SU-DHL-6 (cell line): ENCODE results near the gene TTN.

Experiments
- H2AFZ ChIP-seq: fragments of 200-600 bp; sonication (generic); 2 replicates; pipeline ENCODE4 v1.6.1; 2014; ENCODE audit warnings: low read depth, mild to moderate bottlenecking, moderate library complexity, mixed read lengths, antibody characterized with exemption, low read length; ENCODE audit not compliant: severe bottlenecking
- H3F3A ChIP-seq: fragments of 200-600 bp; shearing (Covaris generic); 2 replicates; pipeline ENCODE4 v1.6.0; 2016; ENCODE audit warnings: antibody characterized with exemption, mild to moderate bottlenecking; ENCODE audit not compliant: insufficient read depth
- H3K27ac ChIP-seq: fragments of 200-600 bp; sonication (generic); 2 replicates; pipeline ENCODE4 v1.5.1; 2016; ENCODE audit warnings: low read depth, mild to moderate bottlenecking, low read length, moderate library complexity, mixed read lengths
- H3K27me3 ChIP-seq: fragments of 200-600 bp; sonication (generic), shearing (Covaris generic); 2 replicates; pipeline ENCODE4 v1.6.0; 2014; ENCODE audit warnings: mild to moderate bottlenecking, low read length
- H3K36me3 ChIP-seq: fragments of 200-600 bp; sonication (generic); 2 replicates; pipeline ENCODE4 v1.6.1; 2014; ENCODE audit warnings: mild to moderate bottlenecking, low read length, mixed read lengths
- H3K4me2 ChIP-seq: fragments of 300-600, 200-600 bp; shearing (Covaris generic), sonication (generic); 2 replicates; pipeline ENCODE4 v1.6.0; 2014; ENCODE audit warnings: low read length, low read depth, mild to moderate bottlenecking; ENCODE audit not compliant: poor library complexity, severe bottlenecking
- H3K4me3 ChIP-seq: fragments of 200-600 bp; sonication (generic); 2 replicates; pipeline ENCODE4 v1.5.1; 2014; ENCODE audit warnings: antibody characterized with exemption, low read length, mild to moderate bottlenecking, mixed read lengths; ENCODE audit not compliant: insufficient read depth, poor library complexity, severe bottlenecking
- H3K79me2 ChIP-seq: fragments of 200-600 bp; sonication (generic); 2 replicates; pipeline ENCODE4 v1.6.1; 2014; ENCODE audit warnings: mild to moderate bottlenecking, low read length, moderate library complexity; ENCODE audit not compliant: insufficient read depth
- H3K9ac ChIP-seq: fragments of 200-600 bp; sonication (generic); 2 replicates; pipeline ENCODE4 v1.7.0; 2014; ENCODE audit warnings: mild to moderate bottlenecking, low read length
- H3K9me2 ChIP-seq: fragments of 200-600 bp; sonication (generic); replicated peaks from 2 replicates; pipeline ENCODE4 v1.6.1; 2014; ENCODE audit warnings: low read length; ENCODE audit not compliant: insufficient read depth
- H3K9me3 ChIP-seq: fragments of 200-600 bp; sonication (generic); 2 replicates; pipeline ENCODE4 v1.6.1; 2014; ENCODE audit warnings: low read length, mixed read lengths; ENCODE audit not compliant: insufficient read depth
- H4K20me1 ChIP-seq: fragments of 200-600 bp; sonication (generic); 2 replicates; pipeline ENCODE4 v1.6.1; 2014; ENCODE audit warnings: low read depth, mild to moderate bottlenecking, antibody characterized with exemption, low read length, moderate library complexity, mixed read lengths
- EZH2phosphoT487 ChIP-seq: fragments of 200-600 bp; sonication (generic), shearing (Covaris generic); conservative IDR thresholded peaks from 2 replicates; pipeline ENCODE4 v1.6.1; 2018; ENCODE audit warnings: mild to moderate bottlenecking, antibody characterized with exemption, low read length, moderate library complexity, mixed read lengths
- TF ChIP-seq, protein P1 (sequence below): fragments of 200-600 bp; sonication (generic); IDR thresholded peaks from one replicate; pipeline ENCODE4 v1.5.1; 2017; ENCODE audit warnings: antibody characterized with exemption, mild to moderate bottlenecking, low read length, moderate library complexity; ENCODE audit not compliant: insufficient read depth, poor library complexity, severe bottlenecking

TTN gene

DNA sequence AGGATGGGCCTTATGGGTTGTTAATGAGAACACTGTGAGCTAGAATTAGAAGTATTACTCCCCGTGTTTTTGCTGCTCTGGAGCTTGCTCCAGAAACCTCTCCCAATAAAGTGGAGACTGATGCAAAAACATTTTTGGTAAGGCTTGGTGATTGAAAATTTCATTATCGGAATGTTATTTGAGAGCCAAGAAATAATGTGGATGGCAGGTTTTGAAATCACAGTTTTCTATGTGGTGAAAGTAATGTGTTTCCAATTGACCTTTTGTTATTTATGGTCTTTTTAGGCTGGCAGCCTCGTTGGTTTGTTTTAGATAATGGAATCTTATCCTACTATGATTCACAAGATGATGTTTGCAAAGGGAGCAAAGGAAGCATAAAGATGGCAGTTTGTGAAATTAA, 321.9 kb downstream of the TTN start:
- Histone ChIP-seq H3K4me3 (no peak overlapping the region), H3K27me3 (no peaks in the 10 kb centered on the region), H4K20me1 (no peaks in the 10 kb centered on the region), H2AFZ (no peak overlapping the region), H3K9ac (no peak overlapping the region), H3K9me3 (no peaks in the 10 kb centered on the region), H3K9me2 (no peaks in the 10 kb centered on the region), H3K4me2 (no peak overlapping the region), H3K36me3 (no peaks in the 10 kb centered on the region), H3K79me2 (peaks cover 46% of the 10 kb centered on the region), H3K27ac (no peak overlapping the region), H3F3A (peaks cover 5% of the 10 kb centered on the region; the same call in 1 of the 2 replicates)
- TF ChIP-seq, protein P1, sequence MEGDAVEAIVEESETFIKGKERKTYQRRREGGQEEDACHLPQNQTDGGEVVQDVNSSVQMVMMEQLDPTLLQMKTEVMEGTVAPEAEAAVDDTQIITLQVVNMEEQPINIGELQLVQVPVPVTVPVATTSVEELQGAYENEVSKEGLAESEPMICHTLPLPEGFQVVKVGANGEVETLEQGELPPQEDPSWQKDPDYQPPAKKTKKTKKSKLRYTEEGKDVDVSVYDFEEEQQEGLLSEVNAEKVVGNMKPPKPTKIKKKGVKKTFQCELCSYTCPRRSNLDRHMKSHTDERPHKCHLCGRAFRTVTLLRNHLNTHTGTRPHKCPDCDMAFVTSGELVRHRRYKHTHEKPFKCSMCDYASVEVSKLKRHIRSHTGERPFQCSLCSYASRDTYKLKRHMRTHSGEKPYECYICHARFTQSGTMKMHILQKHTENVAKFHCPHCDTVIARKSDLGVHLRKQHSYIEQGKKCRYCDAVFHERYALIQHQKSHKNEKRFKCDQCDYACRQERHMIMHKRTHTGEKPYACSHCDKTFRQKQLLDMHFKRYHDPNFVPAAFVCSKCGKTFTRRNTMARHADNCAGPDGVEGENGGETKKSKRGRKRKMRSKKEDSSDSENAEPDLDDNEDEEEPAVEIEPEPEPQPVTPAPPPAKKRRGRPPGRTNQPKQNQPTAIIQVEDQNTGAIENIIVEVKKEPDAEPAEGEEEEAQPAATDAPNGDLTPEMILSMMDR = no peak
- TF ChIP-seq EZH2phosphoT487 = no peak

DNA sequence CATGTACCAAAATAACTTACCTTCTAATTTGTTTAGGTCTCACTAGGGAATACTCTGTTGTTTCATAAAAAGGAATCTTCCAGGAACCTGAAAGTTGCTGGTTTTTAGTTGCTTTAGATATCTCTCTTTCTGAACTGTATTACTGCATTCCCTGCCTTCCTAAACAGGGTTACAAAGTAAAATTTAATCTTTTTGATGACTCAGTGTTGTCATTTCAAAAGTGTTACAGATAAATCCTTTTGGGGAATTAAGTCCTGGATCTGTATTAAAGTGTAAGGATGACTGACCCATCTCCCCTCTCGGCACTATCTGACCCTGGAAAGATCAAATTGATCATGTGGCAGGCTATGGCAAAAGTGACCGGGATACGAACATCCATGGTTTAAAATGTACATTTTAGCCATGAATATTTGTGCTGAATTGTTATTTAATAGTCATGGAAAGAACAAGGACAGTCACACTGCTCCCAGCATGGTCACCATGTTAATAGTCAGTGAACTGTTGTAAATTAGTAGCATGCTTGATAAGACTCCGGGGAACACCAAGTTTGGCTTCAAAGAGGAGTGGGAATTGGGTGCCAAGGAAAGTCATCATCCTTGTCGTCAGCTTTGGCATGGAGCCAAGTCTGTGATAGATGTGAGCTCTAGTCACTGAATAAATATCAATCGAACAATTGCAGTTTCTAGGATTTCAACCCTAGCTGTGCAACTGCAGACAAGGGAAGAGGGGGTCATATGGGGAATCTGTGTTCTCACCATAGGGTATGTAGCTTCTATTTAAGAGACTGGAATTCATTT, 322.8 kb downstream of the TTN start:
- Histone ChIP-seq H3K9me2 (no peaks in the 10 kb centered on the region), H3K27ac (no peak overlapping the region), H3K36me3 (no peaks in the 10 kb centered on the region), H3K9me3 (no peaks in the 10 kb centered on the region), H3F3A (peaks cover 10% of the 10 kb centered on the region), H3K27me3 (no peaks in the 10 kb centered on the region), H3K4me2 (no peak overlapping the region), H3K4me3 (no peak overlapping the region), H3K9ac (no peak overlapping the region), H4K20me1 (no peaks in the 10 kb centered on the region), H2AFZ (no peak overlapping the region), H3K79me2 (peaks cover 46% of the 10 kb centered on the region)
- no peak for TF ChIP-seq EZH2phosphoT487
- TF ChIP-seq, protein P1 = no peak

DNA sequence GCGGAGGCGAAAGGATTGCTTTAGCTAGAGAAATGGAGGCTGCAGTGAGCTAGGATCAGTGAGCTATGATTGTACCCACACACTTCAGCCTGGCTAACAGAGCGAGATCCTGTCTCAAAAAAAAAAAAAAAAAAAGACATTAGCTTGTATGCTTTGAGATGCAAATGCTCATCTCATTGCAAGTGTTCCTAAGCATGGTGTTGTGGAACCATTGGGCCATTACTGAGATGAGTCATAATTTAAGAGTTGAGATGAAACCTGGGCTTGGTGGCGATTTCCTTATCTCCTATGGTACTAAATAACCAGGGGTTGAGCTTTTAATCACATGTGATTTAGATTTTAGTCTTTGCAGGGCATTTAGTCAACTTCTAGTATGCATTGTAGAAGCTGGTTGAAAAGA, 324.8 kb downstream of the TTN start:
- no peaks in the 10 kb centered on the region for H4K20me1 ChIP-seq
- H3K4me2 ChIP-seq = peak overlapping the region; percentile 99
- no peaks in the 10 kb centered on the region for H3K9me2 ChIP-seq
- no peak for TF ChIP-seq EZH2phosphoT487
- TF ChIP-seq, protein P1 = no peak
- no peak overlapping the region for H2AFZ ChIP-seq
- H3K4me3 ChIP-seq = no peak overlapping the region
- no peak overlapping the region for H3K27ac ChIP-seq
- H3F3A ChIP-seq = peaks cover 14% of the 10 kb centered on the region
- no peaks in the 10 kb centered on the region for H3K9me3 ChIP-seq
- H3K36me3 ChIP-seq = no peaks in the 10 kb centered on the region
- H3K9ac ChIP-seq = no peak overlapping the region
- H3K27me3 ChIP-seq = no peaks in the 10 kb centered on the region
- H3K79me2 ChIP-seq = peaks cover 40% of the 10 kb centered on the region
